Spleen (tissue), 11 donors: ENCODE data around the gene CPA2. TPM values are rescaled to one million over a fixed set of nuclear protein-coding genes. Genes with fewer than 3 reads are reported as not detected.

ENCODE experiments used
- DNase-seq: peaks from one replicate; pipeline ENCODE4 v3.0.0-alpha.2; 2020
- H3K27ac ChIP-seq, 8 donors: fragments of 200-600 bp; sonication (generic) in 7 of 8; 1 replicate in 4 of 8; 2 replicates in 4 of 8; pipeline versions ENCODE4 v1.5.0 to v1.8.0; 2016 to 2021; ENCODE audit warnings: inconsistent platforms in 4 of 8, mild to moderate bottlenecking in 4 of 8, moderate library complexity in 1 of 8
- H3K27me3 ChIP-seq, 7 donors: fragments of 200-600 bp; sonication (generic) in 6 of 7; replicated peaks in 1 of 7; 1 replicate in 4 of 7; 2 replicates in 3 of 7; pipeline versions ENCODE4 v1.5.0 to v1.8.0; 2016 to 2021; ENCODE audit warnings: inconsistent platforms in 3 of 7, mild to moderate bottlenecking in 1 of 7
- H3K36me3 ChIP-seq, 6 donors: fragments of 200-600 bp; sonication (generic) in 5 of 6; 1 replicate in 4 of 6; 2 replicates in 2 of 6; pipeline versions ENCODE4 v1.5.0 to v1.8.0; 2016 to 2021; ENCODE audit warnings: inconsistent platforms in 2 of 6
- H3K4me1 ChIP-seq, 6 donors: fragments of 200-600 bp; sonication (generic) in 5 of 6; 1 replicate in 3 of 6; 2 replicates in 3 of 6; pipeline versions ENCODE4 v1.5.0 to v1.8.0; 2016 to 2021; ENCODE audit warnings: inconsistent platforms in 3 of 6
- H3K4me3 ChIP-seq, 8 donors: fragments of 200-600 bp; sonication (generic) in 7 of 8; 1 replicate in 4 of 8; 2 replicates in 4 of 8; pipeline versions ENCODE4 v1.5.0 to v1.8.0; 2016 to 2021; ENCODE audit warnings: inconsistent platforms in 4 of 8, mild to moderate bottlenecking in 4 of 8, moderate library complexity in 2 of 8
- H3K9me3 ChIP-seq, 8 donors: fragments of 200-600 bp; sonication (generic) in 7 of 8; 1 replicate in 4 of 8; 2 replicates in 4 of 8; pipeline versions ENCODE4 v1.5.0 to v1.8.0; 2016 to 2021; ENCODE audit warnings: inconsistent platforms in 4 of 8
- POLR2A ChIP-seq, 3 donors: fragments of 450-650 bp; IDR thresholded peaks; one replicate each; pipeline ENCODE4 v1.5.1; 2017; ENCODE audit warnings: antibody characterized with exemption in 3 of 3, mild to moderate bottlenecking in 1 of 3
- POLR2AphosphoS5 ChIP-seq, 3 donors: sonication (generic); formaldehyde crosslinking; IDR thresholded peaks; one replicate each; pipeline ENCODE4 v1.5.1; 2017; ENCODE audit warnings: antibody characterized with exemption in 3 of 3
- WGBS, 5 donors: extraction: QIAGEN DNeasy Blood & Tissue Kit in 3 of 5; methylation state at CpG; one replicate each; pipeline versions ENCODE4 v1.1.5 to v1.1.7; 2013 to 2018; 5-methylcytosine and 5-hydroxymethylcytosine counted together
- intact Hi-C: fragments of 100-400 bp; cut with DNase I; formaldehyde crosslinking; loops from one replicate; pipeline ENCODE4 v1.15.0; 2023; ENCODE audit warnings: low total_unique reads
- polyA plus RNA-seq, 3 donors: library from polyadenylated mRNA; stranded (reverse); fragments of 200-250 nt; gene quantifications; one replicate each; pipeline ENCODE4 v1.2.1, GENCODE V29; 2013
- total RNA-seq, 7 donors: library from RNA; depleted of rRNA in 3 of 7; stranded (reverse); fragments of >200 nt in 3 of 7; fragmentation: NEBNext Ultra II Directional in 4 of 7; extraction: Animal tissue kit (Norgen Biotek cat#: 25700) in 4 of 7; gene quantifications; one replicate each; pipeline versions ENCODE4 v1.1.0 to v1.2.1, GENCODE V29; 2016 to 2021
- TF ChIP-seq, protein P1 (sequence below), 11 experiments: fragments of 200-600 bp in 7 of 11; fragments of 450-650 bp in 4 of 11; sonication (generic) in 4 of 11; IDR thresholded peaks in 8 of 11; conservative IDR thresholded peaks in 3 of 11; 1 replicate in 7 of 11; 2 replicates in 4 of 11; pipeline versions ENCODE4 v1.4.0 to v1.8.0; 2016 to 2021; ENCODE audit warnings: antibody characterized with exemption in 11 of 11, inconsistent platforms in 4 of 11, mild to moderate bottlenecking in 1 of 11
- donor health status: healthy with polysubstance abuse.
- donor health status: DM: no; HTN: no; CAD: no; lungs with moderate emphysema.
- donor health status: DM: no; HTN: no; CAD: no.
- donor health status: Bipolar disorder and iron deficiency.
- donor health status: healthy.
- donor health status: DM: no; HTN: no; CAD: no.
- donor health status: DM: yes; HTN: yes; CAD: no.

Gene CPA2
- total and polyA plus RNA-seq, 10 donors, result 0.13 to 1.5 (median 0.28) TPM; not detected in 5

DNA sequence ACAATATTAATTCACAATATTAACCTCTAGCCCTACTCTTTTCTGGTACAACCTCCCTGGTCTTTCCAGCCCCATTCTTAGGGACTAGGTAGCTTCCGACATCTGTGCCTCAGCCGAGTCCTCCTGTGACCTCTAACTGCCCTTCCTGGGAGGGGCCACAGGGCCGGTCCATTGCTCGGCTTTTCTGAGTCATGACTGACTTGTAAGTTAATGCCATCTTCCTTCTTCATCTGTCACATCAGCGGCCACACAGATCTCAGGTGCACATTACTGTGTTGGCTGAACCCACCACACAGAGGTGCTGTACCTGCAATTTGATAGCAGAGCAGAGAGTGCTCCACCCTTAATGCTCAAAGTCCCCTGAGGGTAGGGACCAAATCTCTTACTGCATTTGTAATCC lies 22.2 kb downstream of the CPA2 start:
- no peaks in the 10 kb centered on the region for H3K27me3 ChIP-seq
- intact Hi-C loops, result no loop called here
- H3K4me3 ChIP-seq, result no peak overlapping the region
- TF ChIP-seq, protein P1, sequence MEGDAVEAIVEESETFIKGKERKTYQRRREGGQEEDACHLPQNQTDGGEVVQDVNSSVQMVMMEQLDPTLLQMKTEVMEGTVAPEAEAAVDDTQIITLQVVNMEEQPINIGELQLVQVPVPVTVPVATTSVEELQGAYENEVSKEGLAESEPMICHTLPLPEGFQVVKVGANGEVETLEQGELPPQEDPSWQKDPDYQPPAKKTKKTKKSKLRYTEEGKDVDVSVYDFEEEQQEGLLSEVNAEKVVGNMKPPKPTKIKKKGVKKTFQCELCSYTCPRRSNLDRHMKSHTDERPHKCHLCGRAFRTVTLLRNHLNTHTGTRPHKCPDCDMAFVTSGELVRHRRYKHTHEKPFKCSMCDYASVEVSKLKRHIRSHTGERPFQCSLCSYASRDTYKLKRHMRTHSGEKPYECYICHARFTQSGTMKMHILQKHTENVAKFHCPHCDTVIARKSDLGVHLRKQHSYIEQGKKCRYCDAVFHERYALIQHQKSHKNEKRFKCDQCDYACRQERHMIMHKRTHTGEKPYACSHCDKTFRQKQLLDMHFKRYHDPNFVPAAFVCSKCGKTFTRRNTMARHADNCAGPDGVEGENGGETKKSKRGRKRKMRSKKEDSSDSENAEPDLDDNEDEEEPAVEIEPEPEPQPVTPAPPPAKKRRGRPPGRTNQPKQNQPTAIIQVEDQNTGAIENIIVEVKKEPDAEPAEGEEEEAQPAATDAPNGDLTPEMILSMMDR (IDR thresholded peaks at IDR 0.05 in 8 of 11, conservative IDR thresholded peaks at IDR 0.05 in 3 of 11), result no peak
- TF ChIP-seq POLR2A (IDR thresholded peaks at IDR 0.05) (no peak), POLR2AphosphoS5 (IDR thresholded peaks at IDR 0.05) (no peak)
- no peaks in the 10 kb centered on the region for H3K36me3 ChIP-seq
- H3K9me3 ChIP-seq, result no peaks in the 10 kb centered on the region
- no peak overlapping the region for H3K27ac ChIP-seq
- no peaks in the 10 kb centered on the region for H3K4me1 ChIP-seq
- WGBS, 5 donors, result 71 to 77% (median 76%) methylated on average over 5 of the region's 5 CpGs
- DNase-seq, result no peak

DNA sequence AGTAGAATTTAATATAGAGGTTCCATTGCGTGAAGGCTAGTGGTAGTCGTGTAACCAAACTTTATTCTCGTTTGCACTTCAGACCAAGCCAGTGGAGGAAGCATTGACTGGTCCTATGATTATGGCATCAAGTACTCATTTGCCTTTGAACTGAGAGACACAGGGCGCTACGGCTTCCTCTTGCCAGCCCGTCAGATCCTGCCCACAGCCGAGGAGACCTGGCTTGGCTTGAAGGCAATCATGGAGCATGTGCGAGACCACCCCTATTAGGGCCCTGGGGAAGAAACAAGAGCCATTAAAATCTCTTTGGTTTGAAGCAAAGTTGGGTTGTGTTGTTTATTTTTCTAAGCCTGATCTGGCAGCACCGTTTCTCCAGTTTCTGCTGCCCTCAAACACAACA lies 22.8 kb downstream of the CPA2 start:
- WGBS, 5 donors, result 90 to 96% (median 91%) methylated on average over 7 to 9 of the region's 9 CpGs

DNA sequence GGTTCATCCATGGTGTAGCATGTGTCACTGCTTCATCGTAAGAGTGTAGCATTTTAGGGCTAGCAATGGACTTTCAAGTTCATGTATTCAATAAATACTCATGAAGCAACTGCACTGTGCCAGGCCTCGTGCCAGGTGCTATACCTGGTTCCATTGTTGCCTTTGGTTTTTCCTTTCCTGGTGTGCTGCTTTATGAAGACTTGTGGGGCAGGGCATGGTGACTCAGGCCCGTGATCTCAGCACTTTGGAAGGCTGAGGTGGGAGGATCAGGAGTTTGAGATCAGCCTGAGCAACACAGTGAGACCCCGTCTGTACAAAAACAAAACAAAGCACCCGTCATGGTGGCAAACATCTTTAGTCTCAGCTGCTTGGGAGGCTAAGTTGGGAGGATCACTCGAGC lies 24.1 kb downstream of the CPA2 start:
- Histone ChIP-seq H3K9me3 (no peaks in the 10 kb centered on the region), H3K36me3 (no peaks in the 10 kb centered on the region), H3K4me1 (no peaks in the 10 kb centered on the region), H3K4me3 (no peak overlapping the region), H3K27me3 (no peaks in the 10 kb centered on the region), H3K27ac (no peak overlapping the region)
- no peak for DNase-seq
- WGBS, 5 donors, result 91 to 99% (median 93%) methylated on average over 5 to 6 of the region's 6 CpGs
- TF ChIP-seq POLR2A (IDR thresholded peaks at IDR 0.05), result no peak
- no peak for TF ChIP-seq POLR2AphosphoS5 (IDR thresholded peaks at IDR 0.05)
- TF ChIP-seq, protein P1 (IDR thresholded peaks at IDR 0.05 in 8 of 11, conservative IDR thresholded peaks at IDR 0.05 in 3 of 11), result no peak
- intact Hi-C loops, result no loop called here

More for the DNA sequence above, 22.8 kb downstream of the CPA2 start:
- Histone ChIP-seq H3K4me3 (no peak overlapping the region), H3K4me1 (no peaks in the 10 kb centered on the region), H3K9me3 (no peaks in the 10 kb centered on the region), H3K27me3 (no peaks in the 10 kb centered on the region), H3K36me3 (no peaks in the 10 kb centered on the region), H3K27ac (no peak overlapping the region)
- intact Hi-C loops, result no loop called here
- DNase-seq, result no peak
- TF ChIP-seq, protein P1 (IDR thresholded peaks at IDR 0.05 in 8 of 11, conservative IDR thresholded peaks at IDR 0.05 in 3 of 11), result no peak
- TF ChIP-seq POLR2AphosphoS5 (IDR thresholded peaks at IDR 0.05) (no peak), POLR2A (IDR thresholded peaks at IDR 0.05) (no peak)

DNA sequence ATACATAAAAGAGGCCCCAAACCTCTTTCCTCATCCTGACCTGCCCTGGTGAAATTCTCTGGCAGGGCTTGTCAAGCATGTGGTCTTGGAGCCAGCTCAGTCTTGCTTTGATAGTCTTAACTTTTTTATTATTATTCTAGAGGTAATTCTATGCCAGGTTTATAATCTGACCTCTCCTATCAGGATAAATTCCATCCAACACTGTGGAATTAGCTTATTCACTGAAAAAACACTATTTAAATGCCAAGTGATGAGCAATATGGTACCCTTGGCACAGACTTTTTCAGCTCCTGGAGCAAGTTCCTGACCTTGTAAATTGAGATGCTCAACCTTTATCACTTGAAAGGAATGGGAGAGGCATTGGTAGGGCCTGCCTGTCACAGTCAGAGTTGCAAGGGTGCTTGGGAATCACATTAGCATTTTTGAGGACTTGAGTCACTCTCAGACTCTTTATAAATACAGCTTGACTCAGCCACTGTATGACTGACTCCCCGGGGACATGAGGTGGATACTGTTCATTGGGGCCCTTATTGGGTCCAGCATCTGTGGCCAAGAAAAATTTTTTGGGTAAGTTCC lies 26.1 kb downstream of the CPA2 start, which contains the start of gene CPA4:
CPA4 (plus strand) TSS at position 480 of the 576 bp plus-strand sequence; CDS start at position 500, 20 bp downstream.
- no peak within 1 kb of the TSS for H3K27ac ChIP-seq
- H3K9me3 ChIP-seq, result no peaks in the 10 kb centered on the region
- no peak within 1 kb of the TSS for H3K4me3 ChIP-seq
- no peaks in the 10 kb centered on the region for H3K4me1 ChIP-seq
- intact Hi-C loops, result no loop called here
- TF ChIP-seq POLR2A (IDR thresholded peaks at IDR 0.05), result no peak
- no peak for TF ChIP-seq POLR2AphosphoS5 (IDR thresholded peaks at IDR 0.05)
- TF ChIP-seq, protein P1 (IDR thresholded peaks at IDR 0.05 in 8 of 11, conservative IDR thresholded peaks at IDR 0.05 in 3 of 11), result no peak
- no peaks in the 10 kb centered on the region for H3K27me3 ChIP-seq
- DNase-seq, result no peak
- no peaks in the 10 kb centered on the region for H3K36me3 ChIP-seq
- WGBS, 5 donors, result 53 to 87% (median 81%) methylated on average over 1 of the region's 1 CpG
